ENCODE results near the gene TBC1D2B.

DNA sequence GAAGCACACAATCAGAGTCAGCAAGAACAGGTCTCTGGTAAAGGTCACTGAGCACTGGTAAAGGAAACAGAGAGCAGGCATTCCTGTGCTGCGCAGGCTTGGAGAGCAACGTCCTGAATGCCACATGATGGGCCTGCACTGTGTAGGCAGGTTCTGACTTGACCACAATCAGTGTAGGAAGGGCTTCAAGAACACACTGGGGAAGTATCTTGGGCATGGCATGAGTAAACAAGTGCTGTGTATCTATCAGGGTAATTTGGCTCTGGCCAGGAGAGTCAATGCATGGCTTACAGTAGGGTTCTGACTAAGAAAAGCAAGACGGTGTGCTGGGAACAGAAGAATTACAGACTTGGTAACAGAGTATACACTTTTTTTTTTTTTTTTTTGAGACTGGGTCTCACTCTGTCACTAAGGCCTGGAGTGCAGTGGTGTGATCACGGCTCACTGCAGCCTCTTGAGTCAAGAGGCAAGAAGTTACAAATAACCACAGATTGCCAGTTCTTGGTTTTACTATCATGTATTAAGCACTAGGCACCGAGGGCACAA lies 30.6 kb downstream of the TBC1D2B start:
- no peak for TF ChIP-seq POLR2A (IDR thresholded peaks at IDR 0.05)
- TF ChIP-seq, protein P1, sequence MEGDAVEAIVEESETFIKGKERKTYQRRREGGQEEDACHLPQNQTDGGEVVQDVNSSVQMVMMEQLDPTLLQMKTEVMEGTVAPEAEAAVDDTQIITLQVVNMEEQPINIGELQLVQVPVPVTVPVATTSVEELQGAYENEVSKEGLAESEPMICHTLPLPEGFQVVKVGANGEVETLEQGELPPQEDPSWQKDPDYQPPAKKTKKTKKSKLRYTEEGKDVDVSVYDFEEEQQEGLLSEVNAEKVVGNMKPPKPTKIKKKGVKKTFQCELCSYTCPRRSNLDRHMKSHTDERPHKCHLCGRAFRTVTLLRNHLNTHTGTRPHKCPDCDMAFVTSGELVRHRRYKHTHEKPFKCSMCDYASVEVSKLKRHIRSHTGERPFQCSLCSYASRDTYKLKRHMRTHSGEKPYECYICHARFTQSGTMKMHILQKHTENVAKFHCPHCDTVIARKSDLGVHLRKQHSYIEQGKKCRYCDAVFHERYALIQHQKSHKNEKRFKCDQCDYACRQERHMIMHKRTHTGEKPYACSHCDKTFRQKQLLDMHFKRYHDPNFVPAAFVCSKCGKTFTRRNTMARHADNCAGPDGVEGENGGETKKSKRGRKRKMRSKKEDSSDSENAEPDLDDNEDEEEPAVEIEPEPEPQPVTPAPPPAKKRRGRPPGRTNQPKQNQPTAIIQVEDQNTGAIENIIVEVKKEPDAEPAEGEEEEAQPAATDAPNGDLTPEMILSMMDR (IDR thresholded peaks at IDR 0.05 in 4 of 5, conservative IDR thresholded peaks at IDR 0.05 in 1 of 5) = no peak

Data from gastrocnemius medialis (tissue), 4 donors.